Heart right ventricle (tissue), 16 donors: Measurements from ENCODE around the gene CCDC8. TPM values are rescaled to one million over a fixed set of nuclear protein-coding genes. Genes with fewer than 3 reads are reported as not detected.

Experiments used
- ATAC-seq, 8 donors: fragments of 200-7000 bp; cut with Tn5 transposase; one replicate each; pipeline ENCODE4 v1.9.1; 2020; ENCODE audit warnings: mild to moderate bottlenecking in 8 of 8, moderate library complexity in 8 of 8, moderate number of reproducible peaks in 1 of 8
- DNase-seq, 2 donors: peaks; one replicate each; pipeline ENCODE4 v3.0.0-alpha.2; 2020
- H3K27ac ChIP-seq, 10 donors: fragments of 200-600 bp; sonication (generic) in 2 of 10; one replicate each; pipeline versions ENCODE4 v1.5.0 to v1.8.0; 2020 to 2022; ENCODE audit warnings: mild to moderate bottlenecking in 3 of 10
- H3K27me3 ChIP-seq, 7 donors: fragments of 200-600 bp; one replicate each; pipeline ENCODE4 v1.8.0; 2021 to 2022; ENCODE audit warnings: mild to moderate bottlenecking in 2 of 7
- H3K36me3 ChIP-seq, 9 donors: fragments of 200-600 bp; sonication (generic) in 1 of 9; one replicate each; pipeline versions ENCODE4 v1.5.0 to v1.8.0; 2020 to 2022; ENCODE audit warnings: mild to moderate bottlenecking in 2 of 9
- H3K4me1 ChIP-seq, 9 donors: fragments of 200-600 bp; sonication (generic) in 1 of 9; one replicate each; pipeline versions ENCODE4 v1.5.0 to v1.8.0; 2020 to 2022; ENCODE audit warnings: mild to moderate bottlenecking in 4 of 9
- H3K4me3 ChIP-seq, 10 donors: fragments of 200-600 bp; sonication (generic) in 2 of 10; one replicate each; pipeline versions ENCODE4 v1.5.0 to v1.8.0; 2020 to 2022; ENCODE audit warnings: mild to moderate bottlenecking in 7 of 10, moderate library complexity in 2 of 10
- H3K9me3 ChIP-seq, 11 donors: fragments of 200-600 bp in 10 of 11; sonication (generic) in 2 of 11; one replicate each; pipeline versions ENCODE4 v1.5.0 to v1.8.0; 2013 to 2022; ENCODE audit warnings: mild to moderate bottlenecking in 2 of 11, control low read depth in 1 of 11, moderate library complexity in 1 of 11
- CTCF ChIP-seq, 9 donors: fragments of 200-600 bp; sonication (generic) in 2 of 9; IDR thresholded peaks; one replicate each; pipeline versions ENCODE4 v1.5.0 to v1.8.0; 2021 to 2022; ENCODE audit warnings: antibody characterized with exemption in 9 of 9, mild to moderate bottlenecking in 5 of 9, moderate library complexity in 1 of 9
- WGBS, 2 donors: extraction: QIAGEN DNeasy Blood & Tissue Kit; methylation state at CpG; one replicate each; pipeline ENCODE4 v1.1.7; 2013; ENCODE audit warnings: inconsistent platforms in 1 of 2; 5-methylcytosine and 5-hydroxymethylcytosine counted together
- intact Hi-C, 10 donors: fragments of 100-400 bp; cut with DNase I; formaldehyde crosslinking; loops; one replicate each; pipeline versions ENCODE4 v1.11.1 to v1.14.2; 2022
- polyA plus RNA-seq, 2 donors: library from polyadenylated mRNA; stranded (reverse); fragments of 200-250 nt; gene quantifications; one replicate each; pipeline ENCODE4 v1.2.3, GENCODE V29; 2013
- total RNA-seq, 10 donors: library from RNA; stranded (reverse); fragmentation: NEBNext Ultra II Directional in 3 of 10; extraction: Animal tissue kit (Norgen Biotek cat#: 25700) in 3 of 10; gene quantifications; one replicate each; pipeline versions ENCODE4 v1.2.1 to v1.2.4, GENCODE V29; 2021 to 2023
- donor health status: Arrhythmogenic right ventricular cardiomyopathy.
- donor health status: ischemic (EF 13 %, LVEDD 7.1; RV severe dilation, severe dysfunction).
- donor health status: healthy with polysubstance abuse.
- donor health status: DM: no; HTN: yes; CAD: no.
- donor health status: DM: no; HTN: no; CAD: no.
- donor health status: ischemic (EF 25% LVEDD 6.9; RV normal size, moderate dysfunction).
- donor health status: ischemic (EF 25% LVEDD 5.7; RV mildly dilated, moderate dysfunction).
- donor health status: healthy.
- donor health status: DM: yes; HTN: yes; CAD: no.
- donor health status: Ischemic cardiomyopathy.
- donor health status: ischemic (EF 35%, LVEDD 5.7; RV mildly dilated, moderate dysfunction).
- donor health status: nonischemic (EF 11% LVEDD 7.7; RV severe dilation, severe dysfunction).
- donor health status: DM: yes; HTN: yes; CAD: no.
- donor health status: PGD.
- donor health status: ischemic (EF 29% LVEDD 5.4; RV normal size, mild dysfunction).
- donor health status: nonischemic (EF 23%, LVEDD 6.1; RV moderate dilation, normal function).

CCDC8 gene
- total and polyA plus RNA-seq, 12 donors = 14.4 to 37.3 (median 28.1) TPM

- Histone ChIP-seq H3K27ac (no peak overlapping the region), H3K4me1 (peaks cover 5 to 62% (median 35%) of the 10 kb centered on the region in 9 donors), H3K4me3 (no peak overlapping the region), H3K36me3 (peaks cover 0 to 97% (median 36%) of the 10 kb centered on the region in 9 donors), H3K27me3 (no peaks in the 10 kb centered on the region), H3K9me3 (no peaks in the 10 kb centered on the region)
- ATAC-seq (no peak), DNase-seq (no peak)
- intact Hi-C loops = loop anchor here in 1 of 10 donors (5.0 kb wide), 1 partner anchor 100 kb away; no protein-coding TSS in a partner anchor
- TF ChIP-seq CTCF (IDR thresholded peaks at IDR 0.05) = no peak
- WGBS, 2 donors = 88 to 89% methylated on average over 15 of the region's 15 CpGs
Observed at GRCh38 chr19:46381756-46382345, 31.5 kb downstream of the CCDC8 start.

- Histone ChIP-seq H3K27ac (no peak overlapping the region), H3K4me3 (no peak overlapping the region), H3K36me3 (peaks cover 0 to 97% (median 36%) of the 10 kb centered on the region in 9 donors), H3K9me3 (no peaks in the 10 kb centered on the region), H3K4me1 (peaks cover 5 to 62% (median 35%) of the 10 kb centered on the region in 9 donors), H3K27me3 (no peaks in the 10 kb centered on the region)
- WGBS, 2 donors = 99 to 100% methylated on average over 2 of the region's 2 CpGs
- no peak for TF ChIP-seq CTCF (IDR thresholded peaks at IDR 0.05)
- DNase-seq = no peak
- ATAC-seq = no peak
- intact Hi-C loops = loop anchor here in 1 of 10 donors (5.0 kb wide), 1 partner anchor 99 kb away; no protein-coding TSS in a partner anchor
Observed at GRCh38 chr19:46381346-46381745, 32.0 kb downstream of the CCDC8 start.

- intact Hi-C loops = loop anchor here in 1 of 10 donors (5.0 kb wide), 1 partner anchor 98 kb away; no protein-coding TSS in a partner anchor
- no peak for ATAC-seq
- no peak for TF ChIP-seq CTCF (IDR thresholded peaks at IDR 0.05)
- Histone ChIP-seq H3K4me1 (peaks cover 5 to 62% (median 35%) of the 10 kb centered on the region in 9 donors), H3K27ac (peak overlapping the region in 5 of 10 donors; percentile 71 to 82 (median 73)), H3K27me3 (no peaks in the 10 kb centered on the region), H3K36me3 (peaks cover 0 to 98% (median 33%) of the 10 kb centered on the region in 9 donors), H3K4me3 (no peak overlapping the region), H3K9me3 (no peaks in the 10 kb centered on the region)
- DNase-seq = no peak
- 94 to 97% methylated on average over 2 of the region's 2 CpGs for WGBS, 2 donors
Observed at GRCh38 chr19:46380690-46381089, 32.7 kb downstream of the CCDC8 start.

- Histone ChIP-seq H3K36me3 (peaks cover 0 to 82% (median 30%) of the 10 kb centered on the region in 9 donors), H3K4me1 (peaks cover 8 to 61% (median 40%) of the 10 kb centered on the region in 9 donors)
- peak in 6 of 8 donors; percentile 43 to 72 (median 55) for ATAC-seq
Observed at GRCh38 chr19:46378268-46378667, 35.1 kb downstream of the CCDC8 start.

More at GRCh38 chr19:46378268-46378667, 35.1 kb downstream of the CCDC8 start:
- no peak for DNase-seq
- intact Hi-C loops = loop anchor here in 1 of 10 donors (5.0 kb wide), 1 partner anchor 81 kb away; the partner anchor contains the start of gene HIF3A
- H3K4me3 ChIP-seq = no peak overlapping the region
- H3K9me3 ChIP-seq = no peaks in the 10 kb centered on the region
- 17 to 19% methylated on average over 2 of the region's 2 CpGs for WGBS, 2 donors
- no peak for TF ChIP-seq CTCF (IDR thresholded peaks at IDR 0.05)
- no peaks in the 10 kb centered on the region for H3K27me3 ChIP-seq
- H3K27ac ChIP-seq = peak overlapping the region; percentile 1 to 82 (median 72)
